Keratinocyte (primary cell): ENCODE measurements around the gene MGMT.

ENCODE experiments used
- EZH2 ChIP-seq: IDR thresholded peaks from one replicate; pipeline ENCODE4 v1.6.1; 2012; ENCODE audit warnings: inconsistent platforms, mild to moderate bottlenecking, low read length, moderate library complexity
- TF ChIP-seq, protein P1 (sequence below), 3 experiments: IDR thresholded peaks in 1 of 3; conservative IDR thresholded peaks in 1 of 3; optimal IDR thresholded peaks in 1 of 3; 2 replicates in 2 of 3; 3 replicates in 1 of 3; pipeline versions ENCODE3 to v1.5.1; 2011; ENCODE audit warnings: low read length in 3 of 3, mild to moderate bottlenecking in 3 of 3, moderate library complexity in 2 of 3, control low read depth in 1 of 3, inconsistent platforms in 1 of 3; ENCODE audit not compliant: insufficient read depth in 2 of 3; ENCODE audit errors: extremely low read depth in 1 of 3

DNA sequence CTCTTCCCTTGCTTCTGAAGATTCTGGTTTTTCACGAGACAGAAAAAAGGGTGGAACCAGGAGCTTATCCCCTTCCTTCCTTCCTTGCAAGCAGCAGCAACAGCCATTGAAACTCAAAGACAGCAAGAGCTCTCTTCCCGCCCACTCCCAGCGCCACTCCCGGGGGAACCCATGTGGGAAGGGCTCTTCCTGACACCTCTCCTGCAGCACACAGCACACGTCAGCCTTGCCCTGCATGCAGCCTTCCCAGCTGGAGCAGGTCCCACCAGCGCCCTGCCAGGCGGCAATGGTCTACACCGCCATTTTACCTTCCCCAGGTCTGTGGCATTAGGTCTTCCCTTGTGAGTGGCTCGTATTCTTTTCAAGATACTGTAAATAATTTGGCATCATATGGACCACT lies 161.8 kb downstream of the MGMT start:
- TF ChIP-seq, protein P1, sequence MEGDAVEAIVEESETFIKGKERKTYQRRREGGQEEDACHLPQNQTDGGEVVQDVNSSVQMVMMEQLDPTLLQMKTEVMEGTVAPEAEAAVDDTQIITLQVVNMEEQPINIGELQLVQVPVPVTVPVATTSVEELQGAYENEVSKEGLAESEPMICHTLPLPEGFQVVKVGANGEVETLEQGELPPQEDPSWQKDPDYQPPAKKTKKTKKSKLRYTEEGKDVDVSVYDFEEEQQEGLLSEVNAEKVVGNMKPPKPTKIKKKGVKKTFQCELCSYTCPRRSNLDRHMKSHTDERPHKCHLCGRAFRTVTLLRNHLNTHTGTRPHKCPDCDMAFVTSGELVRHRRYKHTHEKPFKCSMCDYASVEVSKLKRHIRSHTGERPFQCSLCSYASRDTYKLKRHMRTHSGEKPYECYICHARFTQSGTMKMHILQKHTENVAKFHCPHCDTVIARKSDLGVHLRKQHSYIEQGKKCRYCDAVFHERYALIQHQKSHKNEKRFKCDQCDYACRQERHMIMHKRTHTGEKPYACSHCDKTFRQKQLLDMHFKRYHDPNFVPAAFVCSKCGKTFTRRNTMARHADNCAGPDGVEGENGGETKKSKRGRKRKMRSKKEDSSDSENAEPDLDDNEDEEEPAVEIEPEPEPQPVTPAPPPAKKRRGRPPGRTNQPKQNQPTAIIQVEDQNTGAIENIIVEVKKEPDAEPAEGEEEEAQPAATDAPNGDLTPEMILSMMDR (optimal IDR thresholded peaks at IDR 0.05 in 1 of 3, IDR thresholded peaks at IDR 0.05 in 1 of 3, conservative IDR thresholded peaks at IDR 0.05 in 1 of 3; ENCODE audit: extremely low read depth in 1 of 3, insufficient read depth in 2 of 3, low read length in 3 of 3), result no peak
- no peak for TF ChIP-seq EZH2
